Adipose tissue (tissue), 3 donors: ENCODE results near the gene TRIM17. TPM values are rescaled to one million over a fixed set of nuclear protein-coding genes. Genes with fewer than 3 reads are reported as not detected.
"Not testable (repeated sequence)": the region's sequence is repeated elsewhere in the genome, so short reads cannot be mapped to it uniquely, and the experiment has no call there.

Source experiments
- H3K27ac ChIP-seq: one replicate; pipeline ENCODE4 v1.5.1; 2013; ENCODE audit warnings: low read depth, low read length
- WGBS, 3 donors: extraction: QIAGEN DNeasy Blood & Tissue Kit; methylation state at CpG; one replicate each; pipeline ENCODE4 v1.1.7; 2013; 5-methylcytosine and 5-hydroxymethylcytosine counted together
- polyA plus RNA-seq, 3 donors: library from polyadenylated mRNA; stranded (reverse); fragments of 200-250 nt; gene quantifications; one replicate each; pipeline ENCODE4 v1.2.3, GENCODE V29; 2013
- donor health status: healthy with polysubstance abuse.
- donor health status: Bipolar disorder and iron deficiency.
- donor health status: healthy.

The TRIM17 gene
- polyA plus RNA-seq, 3 donors, result 0.21 to 0.43 TPM; not detected in 1

GRCh38 chr1:228452194-228453021 lies 35.7 kb upstream of the TRIM17 start:
- WGBS, 3 donors, result 74 to 87% (median 79%) methylated on average over 10 of the region's 10 CpGs

GRCh38 chr1:228450200-228450599 lies 33.5 kb upstream of the TRIM17 start:
- H3K27ac ChIP-seq, result no peak overlapping the region
- WGBS, 3 donors, result 69 to 92% (median 91%) methylated on average over 11 of the region's 11 CpGs

More at GRCh38 chr1:228452194-228453021, 35.7 kb upstream of the TRIM17 start:
- no peak overlapping the region for H3K27ac ChIP-seq

- 73 to 93% (median 88%) methylated on average over 6 of the region's 6 CpGs for WGBS, 3 donors
- H3K27ac ChIP-seq, result no peak overlapping the region
Observed at GRCh38 chr1:228448372-228448771, 31.7 kb upstream of the TRIM17 start.

- 44 to 70% (median 52%) methylated on average over 14 to 15 of the region's 15 CpGs for WGBS, 3 donors
Observed at GRCh38 chr1:228446852-228447251, 30.2 kb upstream of the TRIM17 start.

GRCh38 chr1:228445843-228446650 lies 29.4 kb upstream of the TRIM17 start:
- WGBS, 3 donors, result 3 to 7% (median 5%) methylated on average over 51 of the region's 51 CpGs
- no peak overlapping the region for H3K27ac ChIP-seq

More at GRCh38 chr1:228446852-228447251, 30.2 kb upstream of the TRIM17 start:
- H3K27ac ChIP-seq, result no peak overlapping the region

- no peak overlapping the region for H3K27ac ChIP-seq
- 7 to 11% (median 7%) methylated on average over 16 of the region's 16 CpGs for WGBS, 3 donors
Observed at GRCh38 chr1:228445490-228445842, 28.8 kb upstream of the TRIM17 start.

- H3K27ac ChIP-seq, result no peak overlapping the region
Observed at GRCh38 chr1:228443395-228443794, 26.7 kb upstream of the TRIM17 start.

- no peak overlapping the region for H3K27ac ChIP-seq
- WGBS, 3 donors, result 85 to 90% (median 90%) methylated on average over 9 of the region's 9 CpGs
Observed at GRCh38 chr1:228440761-228441500, 24.3 kb upstream of the TRIM17 start.

GRCh38 chr1:228438266-228438665 lies 21.6 kb upstream of the TRIM17 start:
- WGBS, 3 donors, result 40 to 68% (median 40%) methylated on average over 1 of the region's 1 CpG
- no peak overlapping the region for H3K27ac ChIP-seq

- WGBS, 3 donors, result 69 to 92% (median 88%) methylated on average over 7 of the region's 7 CpGs
Observed at GRCh38 chr1:228437424-228437962, 20.8 kb upstream of the TRIM17 start.

GRCh38 chr1:228434689-228435088 lies 18.0 kb upstream of the TRIM17 start:
- H3K27ac ChIP-seq, result no peak overlapping the region
- WGBS, 3 donors, result 73 to 77% (median 74%) methylated on average over 4 of the region's 4 CpGs

More at GRCh38 chr1:228437424-228437962, 20.8 kb upstream of the TRIM17 start:
- H3K27ac ChIP-seq, result no peak overlapping the region

GRCh38 chr1:228433337-228434053 lies 16.8 kb upstream of the TRIM17 start:
- H3K27ac ChIP-seq, result not testable (repeated sequence)
- 54 to 76% (median 69%) methylated on average over 7 of the region's 7 CpGs for WGBS, 3 donors

- WGBS, 3 donors, result 73 to 81% (median 80%) methylated on average over 6 of the region's 6 CpGs
- no peak overlapping the region for H3K27ac ChIP-seq
Observed at GRCh38 chr1:228430243-228430642, 13.6 kb upstream of the TRIM17 start.

- WGBS, 3 donors, result 79 to 82% (median 80%) methylated on average over 9 of the region's 9 CpGs
- no peak overlapping the region for H3K27ac ChIP-seq
Observed at GRCh38 chr1:228429698-228430097, 13.0 kb upstream of the TRIM17 start.

- WGBS, 3 donors, result 63 to 80% (median 76%) methylated on average over 8 of the region's 8 CpGs
- no peak overlapping the region for H3K27ac ChIP-seq
Observed at GRCh38 chr1:228429007-228429406, 12.3 kb upstream of the TRIM17 start.

- WGBS, 3 donors, result 51 to 81% (median 71%) methylated on average over 4 of the region's 4 CpGs
- H3K27ac ChIP-seq, result no peak overlapping the region
Observed at GRCh38 chr1:228428412-228428811, 11.8 kb upstream of the TRIM17 start.

GRCh38 chr1:228426518-228427175 lies 10.0 kb upstream of the TRIM17 start:
- no peak overlapping the region for H3K27ac ChIP-seq
- WGBS, 3 donors, result 52 to 76% (median 71%) methylated on average over 2 to 5 of the region's 5 CpGs
